Choroid plexus epithelial cell (primary cell): ENCODE data around the gene PLCD1.

Source experiments
- DNase-seq: peaks from one replicate; pipeline ENCODE4 v3.0.0-alpha.2; 2010; ENCODE audit warnings: low read depth
- H3K4me3 ChIP-seq: 2 replicates; pipeline ENCODE4 v1.5.1; 2011; ENCODE audit warnings: low read depth, mild to moderate bottlenecking, control low read depth, low read length, moderate library complexity
- TF ChIP-seq, protein P1 (sequence below): conservative IDR thresholded peaks from 2 replicates; pipeline ENCODE4 v1.5.1; 2011; ENCODE audit warnings: low read depth, mild to moderate bottlenecking, control low read depth, inconsistent platforms, low read length, moderate library complexity

The PLCD1 gene

DNA sequence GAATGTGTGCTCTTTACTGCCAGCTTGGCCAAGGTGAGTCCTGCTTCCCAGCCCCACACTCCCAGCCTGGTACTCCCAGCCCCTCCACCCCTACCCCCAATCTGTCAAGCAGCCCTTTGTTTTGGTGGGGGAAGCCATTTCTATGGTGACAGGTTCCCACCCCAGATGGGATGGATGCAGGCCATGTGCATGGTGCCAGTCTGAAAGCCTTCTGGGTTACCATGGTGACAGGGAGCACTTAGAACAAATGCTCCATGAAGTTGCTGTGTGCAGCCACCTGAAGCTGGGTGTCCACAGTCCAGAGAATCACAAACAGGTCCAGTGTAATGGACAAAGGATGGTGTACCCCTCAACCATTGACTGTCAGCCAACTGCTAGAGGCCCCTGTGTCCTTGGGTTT, 58.0 kb downstream of the PLCD1 start:
- H3K4me3 ChIP-seq: no peak overlapping the region
- TF ChIP-seq, protein P1, sequence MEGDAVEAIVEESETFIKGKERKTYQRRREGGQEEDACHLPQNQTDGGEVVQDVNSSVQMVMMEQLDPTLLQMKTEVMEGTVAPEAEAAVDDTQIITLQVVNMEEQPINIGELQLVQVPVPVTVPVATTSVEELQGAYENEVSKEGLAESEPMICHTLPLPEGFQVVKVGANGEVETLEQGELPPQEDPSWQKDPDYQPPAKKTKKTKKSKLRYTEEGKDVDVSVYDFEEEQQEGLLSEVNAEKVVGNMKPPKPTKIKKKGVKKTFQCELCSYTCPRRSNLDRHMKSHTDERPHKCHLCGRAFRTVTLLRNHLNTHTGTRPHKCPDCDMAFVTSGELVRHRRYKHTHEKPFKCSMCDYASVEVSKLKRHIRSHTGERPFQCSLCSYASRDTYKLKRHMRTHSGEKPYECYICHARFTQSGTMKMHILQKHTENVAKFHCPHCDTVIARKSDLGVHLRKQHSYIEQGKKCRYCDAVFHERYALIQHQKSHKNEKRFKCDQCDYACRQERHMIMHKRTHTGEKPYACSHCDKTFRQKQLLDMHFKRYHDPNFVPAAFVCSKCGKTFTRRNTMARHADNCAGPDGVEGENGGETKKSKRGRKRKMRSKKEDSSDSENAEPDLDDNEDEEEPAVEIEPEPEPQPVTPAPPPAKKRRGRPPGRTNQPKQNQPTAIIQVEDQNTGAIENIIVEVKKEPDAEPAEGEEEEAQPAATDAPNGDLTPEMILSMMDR: no peak
- DNase-seq: no peak

DNA sequence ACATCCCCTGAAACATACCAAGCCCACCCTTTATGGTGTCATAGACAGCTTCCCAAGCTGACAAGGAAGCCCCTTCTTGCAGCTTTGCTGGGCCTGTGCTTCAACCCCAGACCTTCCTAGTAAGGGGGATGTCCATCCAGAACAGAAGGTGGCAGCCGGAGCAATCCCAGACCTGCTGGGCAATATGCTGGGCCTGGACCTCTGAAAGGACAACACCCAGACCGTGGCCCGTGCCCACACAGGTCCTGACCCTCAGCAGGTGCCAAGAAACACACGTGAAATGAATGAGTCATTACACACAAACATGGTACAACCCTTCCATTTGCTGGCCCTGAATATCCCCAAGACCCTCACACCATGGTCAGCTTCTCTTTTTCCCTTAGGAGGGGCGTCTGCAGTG, 58.6 kb downstream of the PLCD1 start:
- TF ChIP-seq, protein P1: no peak
- no peak overlapping the region for H3K4me3 ChIP-seq
- no peak for DNase-seq

DNA sequence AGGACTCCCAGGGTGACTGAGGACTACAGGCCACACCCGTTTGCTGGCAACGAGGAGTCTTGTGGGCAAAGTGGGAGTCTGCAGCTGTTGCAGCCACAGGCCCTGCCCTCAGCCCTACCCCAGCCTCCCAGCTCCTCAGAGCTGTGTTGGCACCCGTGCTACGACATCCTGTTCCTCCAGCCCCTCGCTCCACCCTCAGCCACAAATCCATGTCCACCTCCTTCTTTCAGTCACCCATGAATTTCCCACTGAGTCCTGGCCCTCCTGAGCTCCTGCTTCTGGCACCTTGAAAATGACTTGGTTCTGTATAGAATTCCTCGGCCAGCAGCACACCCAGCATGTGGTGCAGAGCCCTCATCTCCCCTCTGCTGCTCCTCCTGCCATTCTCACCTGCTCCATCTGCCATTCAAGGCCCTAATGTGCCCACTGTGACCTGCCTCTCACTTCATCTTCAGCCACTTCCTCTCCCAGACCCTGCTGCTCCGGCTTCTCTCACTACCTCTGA, 59.8 kb downstream of the PLCD1 start:
- TF ChIP-seq, protein P1: no peak
- H3K4me3 ChIP-seq: no peak overlapping the region
- no peak for DNase-seq

DNA sequence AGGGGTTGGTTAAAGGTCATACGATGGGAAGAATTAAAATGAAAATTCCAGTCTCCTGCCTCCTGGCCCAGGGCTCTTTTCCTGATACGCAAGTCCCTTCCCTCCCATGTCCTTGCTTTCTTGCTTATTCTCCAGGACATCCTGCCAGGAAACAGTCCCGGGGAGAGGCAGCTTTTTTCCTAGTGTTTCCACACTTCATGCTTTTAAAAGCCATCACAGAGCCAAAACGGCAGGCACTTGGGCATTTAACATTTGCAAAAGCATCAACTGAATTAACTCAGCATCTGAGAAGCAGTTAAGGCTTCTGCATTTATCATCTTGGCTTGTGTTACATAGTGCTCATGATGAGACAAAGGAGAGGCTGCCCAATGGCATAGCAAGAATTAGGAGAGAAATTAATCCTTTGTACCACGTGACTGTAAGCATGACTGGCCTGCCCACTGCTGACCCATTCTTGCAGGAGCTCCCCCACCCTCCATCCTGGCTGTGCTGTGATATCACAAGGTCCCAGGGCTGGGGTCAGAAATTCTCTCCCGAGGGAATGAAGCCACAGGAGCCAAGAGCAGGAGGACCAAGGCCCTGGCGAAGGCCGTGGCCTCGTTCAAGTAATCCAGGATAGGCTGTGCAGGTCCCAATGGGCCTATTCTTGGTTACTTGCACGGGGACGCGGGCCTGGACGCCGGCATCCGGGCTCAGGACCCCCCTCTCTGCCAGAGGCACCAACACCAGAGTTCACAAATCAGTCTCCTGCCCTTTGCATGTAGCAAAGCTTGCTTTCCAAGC, 60.4 kb downstream of the PLCD1 start:
- TF ChIP-seq, protein P1: no peak
- H3K4me3 ChIP-seq: no peak overlapping the region
- DNase-seq: no peak

DNA sequence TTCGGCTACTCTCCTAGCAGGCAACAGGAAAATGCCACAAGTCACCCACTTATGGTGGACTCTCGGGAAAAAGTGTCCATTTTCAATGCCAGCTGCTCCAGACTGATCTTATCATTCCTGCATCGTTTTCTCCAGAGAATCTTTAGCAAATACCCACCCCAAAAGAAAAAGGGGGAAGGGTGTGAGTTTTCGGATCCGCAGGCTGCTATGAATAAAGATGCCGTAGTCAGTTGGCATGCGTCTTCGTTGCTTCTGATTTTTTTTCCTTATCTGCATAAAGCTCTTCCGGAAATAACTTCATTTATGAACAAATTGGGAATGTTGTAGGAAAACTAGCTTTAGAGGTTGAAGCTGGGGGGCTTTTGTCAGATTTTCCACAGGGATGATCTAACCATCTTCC, 61.2 kb downstream of the PLCD1 start:
- no peak overlapping the region for H3K4me3 ChIP-seq
- TF ChIP-seq, protein P1: no peak
- DNase-seq: no peak

DNA sequence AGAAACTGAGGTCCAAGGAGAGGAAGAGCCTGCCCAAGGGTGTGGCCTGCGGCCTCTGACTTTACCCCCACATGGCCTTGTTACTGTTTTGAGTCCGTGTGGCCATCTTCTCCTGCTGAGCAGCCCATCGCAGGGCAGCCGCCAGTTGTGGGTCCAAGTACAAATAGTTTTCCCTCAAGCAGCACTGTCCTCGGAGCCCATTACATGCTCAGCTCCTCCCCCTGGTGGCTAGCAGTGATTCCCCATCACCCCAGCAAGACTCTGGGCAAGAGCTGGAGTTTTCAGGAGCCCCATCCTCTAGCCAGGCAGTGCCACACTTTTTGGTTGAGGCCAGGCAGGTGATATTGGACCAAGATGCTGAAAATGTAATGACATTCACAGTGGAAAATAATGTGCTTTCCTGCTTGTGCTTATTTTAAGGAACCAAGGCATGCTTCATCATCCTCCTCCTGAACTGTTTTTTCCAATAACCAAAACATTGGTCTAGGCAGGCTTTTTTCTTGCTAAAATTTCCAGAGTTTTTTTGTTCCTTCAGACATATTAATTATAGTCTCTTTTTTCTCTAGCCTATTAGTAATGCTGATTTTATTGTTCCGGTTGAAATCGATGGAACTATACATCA, 62.1 kb downstream of the PLCD1 start:
- peak; percentile 82 for DNase-seq
- TF ChIP-seq, protein P1: peak; percentile 99

More for the DNA sequence above, 62.1 kb downstream of the PLCD1 start:
- H3K4me3 ChIP-seq: no peak overlapping the region
